MCF 10A (cell line): ENCODE results near the gene TMEM248. TPM values are rescaled to one million over a fixed set of nuclear protein-coding genes. Genes with fewer than 3 reads are reported as not detected.
A peak's percentile ranks its signal among the peaks of the same experiment; 100 is the strongest.

ENCODE experiments used
- BruUV-seq: library from RNA; stranded (reverse); fragments of 400-500 nt; replicated peaks from 2 replicates; lab custom pipeline; 2021; lab: Mats Ljungman, UMichigan
- CTCF ChIA-PET: fragments of 300-600 bp; sonication (Branson Sonifier 250); formaldehyde crosslinking; extraction: SDS; loops from one replicate; lab custom pipeline; 2021; ENCODE audit warnings: antibody characterized with exemption, inconsistent platforms; lab: Yijun Ruan, JAX
- POLR2A ChIA-PET: fragments of 300-600, 350-650 bp; sonication (Branson Sonifier 250); formaldehyde crosslinking; extraction: SDS; loops from one replicate; lab custom pipeline; 2020; ENCODE audit warnings: antibody characterized with exemption, inconsistent platforms; lab: Yijun Ruan, JAX
- DNase-seq: peaks from one replicate; pipeline ENCODE4 v3.0.0-alpha.2; 2018; ENCODE audit not compliant: unreplicated experiment
- H3K27ac Mint-ChIP-seq: one replicate; pipeline ENCODE4 v1.8.0; 2022; ENCODE audit warnings: mild to moderate bottlenecking, low read depth, mixed read lengths; ENCODE audit not compliant: unreplicated experiment
- H3K27me3 Mint-ChIP-seq: one replicate; pipeline ENCODE4 v1.8.0; 2022; ENCODE audit warnings: mixed read lengths; ENCODE audit not compliant: insufficient read depth, unreplicated experiment
- H3K36me3 Mint-ChIP-seq: one replicate; pipeline ENCODE4 v1.8.0; 2022; ENCODE audit warnings: mild to moderate bottlenecking, moderate library complexity, mixed read lengths; ENCODE audit not compliant: insufficient read depth, unreplicated experiment
- H3K4me1 Mint-ChIP-seq: one replicate; pipeline ENCODE4 v1.8.0; 2022; ENCODE audit warnings: mixed read lengths; ENCODE audit not compliant: insufficient read depth, unreplicated experiment
- H3K4me3 Mint-ChIP-seq: one replicate; pipeline ENCODE4 v1.8.0; 2022; ENCODE audit warnings: mild to moderate bottlenecking, moderate library complexity, mixed read lengths; ENCODE audit not compliant: unreplicated experiment
- H3K9me3 Mint-ChIP-seq: one replicate; pipeline ENCODE4 v1.8.0; 2022; ENCODE audit warnings: mixed read lengths; ENCODE audit not compliant: unreplicated experiment
- intact Hi-C: fragments of 100-400 bp; cut with micrococcal nuclease; formaldehyde crosslinking; loops from 2 replicates; pipeline ENCODE4 v1.14.1; 2022
- total RNA-seq: library from RNA; stranded (reverse); gene quantifications from 2 replicates; pipeline ENCODE4 v1.2.3, GENCODE V29; 2022
- TF ChIP-seq, protein P1 (sequence below): fragments of 200-600 bp; IDR thresholded peaks from one replicate; pipeline ENCODE4 v1.8.0; 2022; ENCODE audit warnings: antibody characterized with exemption, mild to moderate bottlenecking; ENCODE audit not compliant: unreplicated experiment

The TMEM248 gene
- total RNA-seq, 1 experiment from 2014 or later, result 75.7 TPM

DNA sequence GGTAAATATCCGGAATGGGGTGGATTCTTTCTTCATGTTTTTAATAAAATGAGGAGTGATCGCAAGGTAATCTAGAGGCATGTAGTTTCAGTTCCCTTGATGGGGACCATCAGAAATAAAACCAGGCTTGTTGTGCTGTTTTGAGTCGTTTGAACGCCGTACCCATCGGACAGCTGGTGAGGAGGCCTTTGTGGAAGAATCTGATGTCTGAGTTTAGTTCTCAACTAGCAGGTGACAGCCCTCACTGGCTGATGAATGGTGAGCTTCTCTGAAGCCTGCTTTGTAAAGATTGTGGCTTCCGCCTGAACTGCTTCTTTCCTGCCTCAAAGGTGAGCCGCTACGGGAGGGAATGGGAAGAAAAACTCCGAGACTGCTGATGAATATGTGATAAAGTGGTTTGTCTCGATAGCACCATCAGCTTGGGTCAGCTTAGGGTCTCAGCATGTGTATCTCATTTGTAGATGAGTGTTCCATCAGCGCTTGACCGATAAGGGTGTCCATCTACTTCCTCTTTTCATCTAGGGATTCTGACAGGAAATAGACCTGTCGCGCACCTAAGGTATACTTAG lies 977 bp downstream of the TMEM248 start:
- Mint-ChIP-seq H3K27ac (peak overlapping the region; percentile 66), H3K36me3 (peaks cover 26% of the 10 kb centered on the region), H3K4me3 (peak overlapping the region; percentile 85), H3K4me1 (peaks cover 11% of the 10 kb centered on the region), H3K27me3 (no peaks in the 10 kb centered on the region), H3K9me3 (no peaks in the 10 kb centered on the region)
- DNase-seq, result peak; percentile 9
- TF ChIP-seq, protein P1, sequence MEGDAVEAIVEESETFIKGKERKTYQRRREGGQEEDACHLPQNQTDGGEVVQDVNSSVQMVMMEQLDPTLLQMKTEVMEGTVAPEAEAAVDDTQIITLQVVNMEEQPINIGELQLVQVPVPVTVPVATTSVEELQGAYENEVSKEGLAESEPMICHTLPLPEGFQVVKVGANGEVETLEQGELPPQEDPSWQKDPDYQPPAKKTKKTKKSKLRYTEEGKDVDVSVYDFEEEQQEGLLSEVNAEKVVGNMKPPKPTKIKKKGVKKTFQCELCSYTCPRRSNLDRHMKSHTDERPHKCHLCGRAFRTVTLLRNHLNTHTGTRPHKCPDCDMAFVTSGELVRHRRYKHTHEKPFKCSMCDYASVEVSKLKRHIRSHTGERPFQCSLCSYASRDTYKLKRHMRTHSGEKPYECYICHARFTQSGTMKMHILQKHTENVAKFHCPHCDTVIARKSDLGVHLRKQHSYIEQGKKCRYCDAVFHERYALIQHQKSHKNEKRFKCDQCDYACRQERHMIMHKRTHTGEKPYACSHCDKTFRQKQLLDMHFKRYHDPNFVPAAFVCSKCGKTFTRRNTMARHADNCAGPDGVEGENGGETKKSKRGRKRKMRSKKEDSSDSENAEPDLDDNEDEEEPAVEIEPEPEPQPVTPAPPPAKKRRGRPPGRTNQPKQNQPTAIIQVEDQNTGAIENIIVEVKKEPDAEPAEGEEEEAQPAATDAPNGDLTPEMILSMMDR, result no peak
- CTCF ChIA-PET, result interaction anchor here (0.6 to 1.4 kb wide), 4 partner anchors 9 to 77 kb away, joined by 3 to 5 read pairs (median 4); no protein-coding TSS in a partner anchor
- intact Hi-C loops, result no loop called here
- POLR2A ChIA-PET, result interaction anchor here (0.9 to 3.6 kb wide), 10 partner anchors 8 to 428 kb away, joined by 3 to 42 read pairs (median 5); partner anchors contain the start of genes SBDS and TYW1
- BruUV-seq, result TSS peak; percentile 47

DNA sequence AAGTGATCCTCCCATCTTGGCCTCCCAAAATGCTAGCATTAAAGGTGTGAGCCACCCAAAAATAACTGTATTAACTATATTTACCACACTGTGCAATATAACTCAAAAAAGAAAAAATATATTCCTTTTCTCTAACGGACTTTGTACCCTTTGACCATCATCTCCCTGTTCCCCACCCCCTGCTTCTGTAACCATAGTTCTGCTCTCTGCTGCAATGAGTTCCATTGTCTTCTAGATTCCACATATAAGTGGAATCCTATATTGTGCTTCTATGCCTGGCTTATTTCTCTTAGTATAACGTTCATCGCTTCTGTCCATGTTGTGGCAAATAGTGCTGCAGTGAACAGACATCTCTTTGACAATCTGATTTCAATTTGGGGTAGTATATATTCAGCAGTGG lies 4.2 kb downstream of the TMEM248 start:
- DNase-seq, result no peak
- Mint-ChIP-seq H3K4me1 (peaks cover 15% of the 10 kb centered on the region), H3K4me3 (no peak overlapping the region), H3K27ac (peak overlapping the region; percentile 40), H3K9me3 (no peaks in the 10 kb centered on the region), H3K27me3 (no peaks in the 10 kb centered on the region), H3K36me3 (peaks cover 40% of the 10 kb centered on the region)
- ChIA-PET CTCF (no interaction called here), POLR2A (no interaction called here)
- intact Hi-C loops, result no loop called here
- no TSS peak for BruUV-seq
- TF ChIP-seq, protein P1, result no peak

DNA sequence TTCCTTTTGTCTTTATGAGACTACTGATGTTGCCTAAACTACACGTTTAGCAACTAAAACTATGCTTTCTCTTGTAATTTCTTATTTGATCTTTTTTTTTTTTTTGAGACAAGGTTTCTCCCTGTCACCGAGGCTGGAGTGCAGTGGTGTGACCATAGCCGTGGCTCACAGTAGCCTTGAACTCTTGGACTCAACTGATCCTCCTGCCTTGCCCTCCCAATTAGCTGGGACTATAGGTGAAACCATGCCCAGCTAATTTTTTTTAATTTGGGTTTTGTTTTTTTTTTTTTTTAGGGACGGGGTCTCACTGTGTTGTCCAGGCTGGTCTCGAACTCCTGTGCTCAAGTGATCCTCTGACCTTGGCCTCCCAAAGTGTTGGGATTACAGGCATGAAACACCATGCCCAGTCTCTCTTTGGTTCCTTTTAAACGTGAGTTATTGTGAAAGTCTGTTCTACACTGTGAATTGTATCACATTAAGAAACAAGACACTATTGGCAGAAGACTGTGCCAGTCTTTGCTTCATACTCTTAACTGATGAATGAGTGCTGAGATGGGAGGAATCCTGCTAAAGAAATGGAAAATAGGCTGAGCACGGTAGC lies 6.4 kb downstream of the TMEM248 start:
- H3K36me3 Mint-ChIP-seq, result peaks cover 53% of the 10 kb centered on the region
- POLR2A ChIA-PET, result no interaction called here
- no peak overlapping the region for H3K27ac Mint-ChIP-seq

DNA sequence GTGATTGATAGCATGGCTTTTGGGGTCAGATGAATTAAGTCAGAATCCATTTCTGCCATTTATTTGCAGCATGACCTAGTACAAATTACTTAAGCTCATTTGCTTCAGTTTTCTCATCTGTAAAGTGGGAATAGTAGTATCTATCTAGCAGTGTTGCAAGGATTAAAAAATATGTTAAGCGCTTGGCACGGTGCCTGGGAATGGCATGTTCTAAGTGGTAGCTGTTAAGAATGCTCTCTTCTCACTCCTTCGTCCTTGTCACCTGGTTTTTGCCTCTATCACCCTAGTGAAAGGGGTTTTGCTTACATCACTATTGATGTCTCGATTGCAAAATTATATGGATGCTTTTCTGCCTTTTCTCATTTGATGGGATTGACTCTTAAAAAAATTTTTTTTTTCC lies 7.4 kb downstream of the TMEM248 start:
- intact Hi-C loops, result no loop called here
- Mint-ChIP-seq H3K4me1 (peaks cover 21% of the 10 kb centered on the region), H3K4me3 (no peak overlapping the region), H3K9me3 (no peaks in the 10 kb centered on the region), H3K27ac (no peak overlapping the region), H3K27me3 (no peaks in the 10 kb centered on the region), H3K36me3 (peaks cover 45% of the 10 kb centered on the region)
- ChIA-PET POLR2A (interaction anchor here (0.7 to 1.0 kb wide), 2 partner anchors 8 to 34 kb away, joined by 3 read pairs; partner anchors contain the start of gene TMEM248), CTCF (no interaction called here)
- no peak for DNase-seq
- BruUV-seq, result no TSS peak
- TF ChIP-seq, protein P1, result no peak

More for the DNA sequence above, 6.4 kb downstream of the TMEM248 start:
- Mint-ChIP-seq H3K4me3 (no peak overlapping the region), H3K27me3 (no peaks in the 10 kb centered on the region), H3K9me3 (no peaks in the 10 kb centered on the region), H3K4me1 (peaks cover 21% of the 10 kb centered on the region)
- TF ChIP-seq, protein P1, result no peak
- no peak for DNase-seq
- intact Hi-C loops, result no loop called here
- CTCF ChIA-PET, result interaction anchor here (0.7 to 1.7 kb wide), 2 partner anchors 10 to 90 kb away, joined by 3 to 5 read pairs; no protein-coding TSS in a partner anchor
- BruUV-seq, result no TSS peak
